HepG2 (cell line): Measurements from ENCODE around the gene DHRS1. TPM values are rescaled to one million over a fixed set of nuclear protein-coding genes. Genes with fewer than 3 reads are reported as not detected.

ENCODE experiments used
- ARID3A ChIP-seq: IDR thresholded peaks from 2 replicates; pipeline ENCODE4 v1.6.1; 2012; ENCODE audit warnings: low read depth, low read length, improper control_type of control experiment
- ATF6 ChIP-seq: sonication (generic); formaldehyde crosslinking; conservative IDR thresholded peaks from 2 replicates; pipeline ENCODE4 v1.4.0; 2020; ENCODE audit warnings: missing genetic modification reagents
- CSRNP1 ChIP-seq: sonication (generic); formaldehyde crosslinking; IDR thresholded peaks from 2 replicates; pipeline ENCODE4 v1.8.1; 2023; ENCODE audit warnings: mild to moderate bottlenecking, missing genetic modification reagents
- CSRNP2 ChIP-seq: sonication (generic); formaldehyde crosslinking; conservative IDR thresholded peaks from 2 replicates; pipeline ENCODE4 v1.8.0; 2022; ENCODE audit warnings: low read depth, missing genetic modification reagents
- HHEX ChIP-seq: IDR thresholded peaks from 2 replicates; pipeline ENCODE4 v1.6.1; 2016; ENCODE audit warnings: control low read depth
- NR2F6 ChIP-seq, 2 experiments: IDR thresholded peaks; 2 replicates each; pipeline ENCODE4 v1.6.1; 2016; ENCODE audit warnings: antibody characterized with exemption in 1 of 2, mild to moderate bottlenecking in 1 of 2
- ZNF407 ChIP-seq: sonication (generic); formaldehyde crosslinking; IDR thresholded peaks from one replicate; pipeline ENCODE4 v1.5.1; 2020; ENCODE audit warnings: mild to moderate bottlenecking, missing genetic modification reagents; ENCODE audit errors: not compliant biosample characterization
- ZNF615 ChIP-seq: sonication (generic); formaldehyde crosslinking; IDR thresholded peaks from 2 replicates; pipeline ENCODE4 v1.5.0; 2020; ENCODE audit warnings: mild to moderate bottlenecking, missing genetic modification reagents, borderline replicate concordance
- polyA plus RNA-seq, 8 experiments: library from polyadenylated mRNA; depleted of rRNA in 3 of 8; stranded (reverse) in 7 of 8; unstranded in 1 of 8; fragments of >200 nt; fragmentation: Illumina TruSeq in 4 of 8; extraction: Trizol in 4 of 8; gene quantifications; 2 replicates each; pipeline versions ENCODE4 v1.2.1 to v1.2.3, GENCODE V29; 2011 to 2016; ENCODE audit warnings: low read depth in 4 of 8, missing spikeins in 1 of 8, mixed read lengths in 1 of 8; ENCODE audit not compliant: insufficient read depth in 1 of 8
- total RNA-seq, 5 experiments: library from RNA; depleted of rRNA; stranded (reverse); fragments of >200 nt; fragmentation: Illumina TruSeq; extraction: Trizol; gene quantifications; 2 replicates each; pipeline ENCODE4 v1.2.3, GENCODE V29; 2016; ENCODE audit warnings: low read depth in 1 of 5

DHRS1 gene
- total and polyA plus RNA-seq, 2 of the 13 experiments (the other 11 are each of a cell fraction or from before 2014, with no cell fraction given), result 49.8 to 60.8 TPM

- TF ChIP-seq ZNF407 (CRISPR knock-in tag), result peak; percentile 99
- TF ChIP-seq ARID3A, result 0 out of 2 replicates have a peak, but pooled peaks have one; percentile 56
- no peak for TF ChIP-seq CSRNP2
- 0 out of 2 replicates have a peak, but pooled peaks have one; percentile 31 for TF ChIP-seq HHEX (CRISPR knock-in tag)
- TF ChIP-seq CSRNP1 (CRISPR knock-in tag), result peak; percentile 92
- TF ChIP-seq ATF6 (CRISPR knock-in tag), result 0 out of 2 replicates have a peak, but pooled peaks have one; percentile 93
- TF ChIP-seq NR2F6 (IDR thresholded peaks at IDR 0.05), result no peak
- peak; percentile 54 for TF ChIP-seq NR2F6 (CRISPR knock-in tag; IDR thresholded peaks at IDR 0.05)
- peak; percentile 94 for TF ChIP-seq ZNF615 (CRISPR knock-in tag)
These were observed at the start of gene DHRS1, which contains the start of gene NOP9 (continued) for GRCh38 chr14:24299255-24300191.
